ENCODE measurements around the gene CTIF.

CTIF gene

GRCh38 chr18:48656176-48656575, 117.3 kb downstream of the CTIF start:
- TF ChIP-seq, protein P1, sequence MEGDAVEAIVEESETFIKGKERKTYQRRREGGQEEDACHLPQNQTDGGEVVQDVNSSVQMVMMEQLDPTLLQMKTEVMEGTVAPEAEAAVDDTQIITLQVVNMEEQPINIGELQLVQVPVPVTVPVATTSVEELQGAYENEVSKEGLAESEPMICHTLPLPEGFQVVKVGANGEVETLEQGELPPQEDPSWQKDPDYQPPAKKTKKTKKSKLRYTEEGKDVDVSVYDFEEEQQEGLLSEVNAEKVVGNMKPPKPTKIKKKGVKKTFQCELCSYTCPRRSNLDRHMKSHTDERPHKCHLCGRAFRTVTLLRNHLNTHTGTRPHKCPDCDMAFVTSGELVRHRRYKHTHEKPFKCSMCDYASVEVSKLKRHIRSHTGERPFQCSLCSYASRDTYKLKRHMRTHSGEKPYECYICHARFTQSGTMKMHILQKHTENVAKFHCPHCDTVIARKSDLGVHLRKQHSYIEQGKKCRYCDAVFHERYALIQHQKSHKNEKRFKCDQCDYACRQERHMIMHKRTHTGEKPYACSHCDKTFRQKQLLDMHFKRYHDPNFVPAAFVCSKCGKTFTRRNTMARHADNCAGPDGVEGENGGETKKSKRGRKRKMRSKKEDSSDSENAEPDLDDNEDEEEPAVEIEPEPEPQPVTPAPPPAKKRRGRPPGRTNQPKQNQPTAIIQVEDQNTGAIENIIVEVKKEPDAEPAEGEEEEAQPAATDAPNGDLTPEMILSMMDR (IDR thresholded peaks at IDR 0.05; ENCODE audit: insufficient read depth, low read length, missing control alignments), result no peak
- no peak overlapping the region for H3K4me3 ChIP-seq (ENCODE audit: low read depth, low read length)
- ChIA-PET CTCF (interaction anchor here (1.0 to 3.4 kb wide), 4 partner anchors 8 to 184 kb away, joined by 3 to 25 read pairs (median 6); no protein-coding TSS in a partner anchor), POLR2A (no interaction called here)
- DNase-seq (ENCODE audit: low read depth, low spot score), result no peak

GRCh38 chr18:48656582-48656981, 117.8 kb downstream of the CTIF start:
- H3K4me3 ChIP-seq (ENCODE audit: low read depth, low read length), result no peak overlapping the region
- TF ChIP-seq, protein P1 (IDR thresholded peaks at IDR 0.05; ENCODE audit: insufficient read depth, low read length, missing control alignments), result no peak
- POLR2A ChIA-PET, result interaction anchor here (0.7 kb wide), 1 partner anchor 26 kb away, joined by 3 read pairs; no protein-coding TSS in a partner anchor
- CTCF ChIA-PET, result interaction anchor here (1.0 to 3.4 kb wide), 5 partner anchors 9 to 184 kb away, joined by 3 to 25 read pairs (median 3); no protein-coding TSS in a partner anchor
- no peak for DNase-seq (ENCODE audit: low read depth, low spot score)

DNA sequence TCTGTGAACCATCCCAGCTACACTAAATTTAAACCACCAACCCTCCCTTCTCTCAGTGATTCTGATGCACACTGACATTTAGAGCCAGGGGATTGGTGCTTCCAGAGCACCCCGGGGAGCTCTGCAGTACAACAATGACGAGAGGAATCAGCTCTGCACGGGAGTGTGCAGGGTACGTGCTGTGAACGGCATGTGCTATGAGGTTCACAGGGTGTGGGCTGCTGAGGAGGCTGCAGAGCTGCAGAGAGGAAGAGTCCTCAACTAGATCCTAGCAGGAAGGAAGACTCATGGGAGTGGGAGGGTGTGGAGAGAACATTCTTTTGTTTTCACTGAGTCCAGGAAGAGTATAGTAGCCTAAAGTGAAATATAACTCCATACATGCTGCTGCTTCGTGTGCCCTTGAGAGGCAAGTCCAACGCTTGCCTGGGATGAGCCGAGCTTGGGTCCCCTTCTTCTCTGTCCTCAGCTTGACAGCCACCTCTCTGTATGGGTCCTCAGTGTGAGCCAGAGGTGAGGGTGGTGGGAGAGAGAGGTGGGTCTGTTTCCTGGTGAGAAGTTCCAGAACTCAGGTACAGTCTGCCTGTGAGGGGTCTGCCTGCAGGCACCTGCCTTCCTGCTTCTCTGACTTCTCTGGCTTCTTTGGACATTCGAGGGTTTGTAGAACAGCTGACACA, 118.8 kb downstream of the CTIF start:
- TF ChIP-seq, protein P1 (IDR thresholded peaks at IDR 0.05; ENCODE audit: insufficient read depth, low read length, missing control alignments), result no peak
- no peak overlapping the region for H3K4me3 ChIP-seq (ENCODE audit: low read depth, low read length)
- POLR2A ChIA-PET, result interaction anchor here (0.7 kb wide), 1 partner anchor 27 kb away, joined by 3 read pairs; no protein-coding TSS in a partner anchor
- DNase-seq (ENCODE audit: low read depth, low spot score), result no peak
- CTCF ChIA-PET, result interaction anchor here (1.0 to 3.4 kb wide), 4 partner anchors 8 to 185 kb away, joined by 3 to 25 read pairs (median 4); no protein-coding TSS in a partner anchor

DNA sequence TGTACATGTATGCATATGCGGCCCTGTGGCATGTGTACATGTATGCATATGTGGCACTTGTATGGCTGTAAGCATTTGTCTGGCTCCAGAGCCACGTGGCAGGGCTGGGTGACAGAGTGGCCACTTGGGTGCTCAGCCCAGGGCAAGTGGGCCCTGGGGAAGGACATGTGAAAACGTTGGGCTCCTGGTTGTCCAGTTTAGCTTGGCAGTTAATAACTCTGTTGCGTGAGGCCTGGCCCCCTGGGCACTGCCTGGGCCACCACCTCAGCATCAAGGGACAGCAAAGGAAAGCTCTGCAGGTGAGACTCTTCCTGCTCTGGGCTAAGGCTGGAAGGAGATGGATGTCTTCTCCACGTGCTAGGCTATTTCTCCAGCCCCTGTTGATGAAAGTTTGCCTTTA, 119.9 kb downstream of the CTIF start:
- no peak for DNase-seq (ENCODE audit: low read depth, low spot score)
- ChIA-PET POLR2A (no interaction called here), CTCF (interaction anchor here (1.0 to 21.2 kb wide), 2 partner anchors 15 to 185 kb away, joined by 3 to 286 read pairs; no protein-coding TSS in a partner anchor)
- TF ChIP-seq, protein P1 (IDR thresholded peaks at IDR 0.05; ENCODE audit: insufficient read depth, low read length, missing control alignments), result no peak
- no peak overlapping the region for H3K4me3 ChIP-seq (ENCODE audit: low read depth, low read length)

DNA sequence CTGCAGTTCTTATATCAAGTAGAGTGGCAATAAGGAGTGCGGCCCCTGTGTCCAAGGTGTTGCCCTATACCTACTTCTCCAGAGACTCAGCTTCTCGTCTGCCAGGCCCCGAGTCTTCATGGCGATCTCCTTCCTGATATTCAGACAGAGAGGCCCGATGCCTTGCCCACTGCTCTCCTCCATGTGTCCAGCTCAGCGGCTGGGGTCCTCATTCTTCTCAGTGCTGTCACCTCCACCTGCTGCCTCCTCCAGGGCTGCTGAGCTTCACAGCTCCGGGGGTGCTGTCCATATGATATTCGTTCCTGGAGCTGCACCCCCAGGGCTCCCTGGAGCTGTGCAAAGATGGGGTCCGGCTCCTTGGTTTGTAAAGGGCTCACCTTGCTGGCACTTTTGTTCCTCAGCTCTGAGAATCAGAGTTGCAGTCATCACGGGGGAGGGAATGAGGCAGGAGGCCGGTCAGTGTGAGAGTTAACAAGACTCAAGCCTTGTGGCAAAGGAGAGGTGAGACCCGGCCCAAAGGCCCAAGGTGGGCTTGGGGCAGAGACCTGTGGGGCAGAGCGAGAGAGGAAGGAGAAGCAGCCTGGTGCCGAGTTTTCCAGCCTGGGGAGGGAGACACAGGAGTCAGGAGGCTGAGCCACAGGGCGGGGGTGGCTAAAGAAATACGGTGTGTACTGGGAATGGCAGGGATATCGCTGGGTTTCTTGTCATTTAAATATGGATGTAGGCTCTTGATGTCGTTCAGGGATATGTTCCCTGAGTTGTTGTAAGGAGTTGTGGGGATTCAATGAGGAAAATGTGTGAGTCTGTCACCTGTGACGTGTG, 120.6 kb downstream of the CTIF start:
- TF ChIP-seq, protein P1 (IDR thresholded peaks at IDR 0.05; ENCODE audit: insufficient read depth, low read length, missing control alignments), result no peak
- CTCF ChIA-PET, result interaction anchor here (1.0 to 21.2 kb wide), 2 partner anchors 14 to 185 kb away, joined by 3 to 286 read pairs; no protein-coding TSS in a partner anchor
- DNase-seq (ENCODE audit: low read depth, low spot score), result no peak
- POLR2A ChIA-PET, result no interaction called here
- no peak overlapping the region for H3K4me3 ChIP-seq (ENCODE audit: low read depth, low read length)
